ENCODE data around the gene C16orf92.
A peak's percentile ranks its signal among the peaks of the same experiment; 100 is the strongest.
"Not testable (repeated sequence)": the region's sequence is repeated elsewhere in the genome, so short reads cannot be mapped to it uniquely, and the experiment has no call there.

C16orf92 gene

GRCh38 chr16:30005341-30006094, 17.5 kb upstream of the C16orf92 start:
- FAIRE-seq = peak; percentile 82

GRCh38 chr16:30006095-30006473, 16.9 kb upstream of the C16orf92 start:
- no peak for FAIRE-seq

- no peak for FAIRE-seq
Measured at GRCh38 chr16:30006659-30007377, 16.2 kb upstream of the C16orf92 start.

DNA sequence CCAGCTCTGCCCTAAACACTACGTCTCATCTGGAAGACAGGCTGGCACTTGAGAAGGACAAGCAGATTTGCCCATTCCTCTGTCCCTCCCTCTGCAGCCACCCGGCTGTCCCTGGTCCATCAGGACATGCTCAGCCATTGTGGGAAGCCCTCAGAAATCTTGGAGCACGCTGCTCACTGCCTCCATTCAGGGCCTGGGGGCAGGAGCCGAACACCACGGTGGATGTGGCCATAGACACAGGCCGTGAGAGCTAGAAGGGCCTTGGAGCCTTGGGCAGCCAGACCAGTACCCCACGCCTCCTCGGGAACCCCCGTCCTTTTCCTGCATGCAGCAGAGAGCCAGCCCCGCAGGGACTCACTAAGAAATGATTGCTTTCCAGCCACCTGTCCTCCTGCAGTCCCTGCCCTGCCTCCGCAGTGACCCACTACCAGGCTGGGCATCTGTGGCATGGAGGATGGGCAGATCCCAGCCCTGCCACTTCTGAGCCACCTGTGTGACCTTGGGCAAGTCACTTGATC, 15.6 kb upstream of the C16orf92 start:
- FAIRE-seq = no peak

GRCh38 chr16:30009085-30009862, 13.7 kb upstream of the C16orf92 start:
- no peak for FAIRE-seq

GRCh38 chr16:30009990-30010843, 12.8 kb upstream of the C16orf92 start:
- no peak for FAIRE-seq

DNA sequence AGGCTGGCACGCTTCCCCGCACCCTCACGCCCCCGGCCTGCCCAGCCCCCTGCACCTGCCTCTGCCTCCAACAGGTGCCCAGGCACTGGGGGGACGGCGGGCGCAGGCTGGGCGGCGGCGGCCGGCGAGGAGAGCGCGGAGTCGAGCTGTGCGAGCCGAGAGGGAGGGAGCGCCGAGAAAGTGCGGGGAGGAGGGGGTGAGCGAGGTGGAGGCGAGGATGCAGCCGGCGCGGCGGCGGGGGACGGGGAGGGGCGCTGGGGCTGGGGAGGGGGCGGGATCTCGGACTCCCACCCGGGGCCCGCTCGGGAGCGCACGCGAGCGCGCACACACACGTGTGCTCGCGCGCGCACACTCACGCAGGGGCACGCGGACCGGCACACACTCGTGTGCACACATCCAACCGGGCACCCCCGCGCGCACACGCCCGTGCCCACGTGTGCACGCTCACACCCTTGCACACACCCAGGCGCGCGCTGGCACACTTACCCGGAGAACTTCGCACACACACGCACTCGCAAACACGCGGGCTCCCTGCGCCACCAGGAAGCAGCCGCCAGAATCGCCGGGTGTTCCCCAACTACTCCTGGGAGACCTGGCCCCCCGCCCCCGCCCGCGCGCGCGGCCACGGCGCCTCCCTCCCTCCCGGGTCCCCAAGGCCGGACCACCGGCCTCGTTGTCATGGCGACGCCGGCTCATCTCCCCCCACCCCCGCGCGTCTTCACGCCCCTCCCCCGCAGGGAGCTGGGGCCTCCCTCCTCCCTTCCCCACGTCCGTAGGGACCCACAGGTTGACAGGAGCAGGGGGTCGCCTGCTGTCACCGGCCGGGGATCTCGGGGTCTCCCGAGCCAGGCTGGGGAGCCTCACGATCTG, 11.9 kb upstream of the C16orf92 start, which contains the start of gene DOC2A:
Gene DOC2A, minus strand, starts transcription at position 184 of the 870 bp plus-strand sequence. CDS start 805 bp downstream, outside the sequence.
- FAIRE-seq = no peak

DNA sequence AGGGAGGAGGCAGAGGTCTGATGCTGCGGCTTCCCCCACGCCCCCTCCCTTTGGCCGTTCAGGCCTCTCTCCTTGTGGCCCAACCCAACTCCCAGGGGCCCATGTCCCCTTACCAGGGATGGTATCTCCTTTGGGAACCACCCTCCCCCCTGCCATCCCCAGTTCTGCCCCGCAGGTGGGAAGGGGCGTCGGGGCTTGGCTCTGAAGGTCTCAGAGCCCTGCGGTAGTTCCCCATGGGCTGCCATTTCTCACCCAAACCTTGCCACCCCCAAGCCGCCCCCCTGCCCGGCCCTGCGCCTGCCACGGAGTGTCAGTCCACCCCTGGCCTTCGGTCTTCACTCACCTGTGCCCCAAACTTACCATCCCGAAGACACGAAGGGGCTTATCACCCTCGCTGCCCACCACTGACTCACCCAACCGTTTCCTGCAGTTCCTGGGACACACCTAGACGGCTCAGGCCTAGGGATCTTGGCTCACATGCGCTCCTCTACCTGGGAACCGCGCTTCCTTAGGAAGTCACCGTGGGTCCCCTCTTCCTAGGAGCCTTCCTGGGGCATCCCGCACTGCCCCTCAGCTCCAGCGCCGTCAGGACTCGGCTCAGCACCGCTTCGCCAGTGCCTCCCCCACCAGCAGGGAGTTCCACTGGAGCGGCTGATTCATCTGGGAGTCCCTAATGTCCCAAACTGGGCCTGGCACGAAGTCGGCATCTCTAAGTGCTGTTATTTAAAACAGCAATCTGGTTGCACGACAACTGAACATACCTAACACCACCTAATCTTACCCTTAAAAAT, 11.1 kb upstream of the C16orf92 start:
- no peak for FAIRE-seq

DNA sequence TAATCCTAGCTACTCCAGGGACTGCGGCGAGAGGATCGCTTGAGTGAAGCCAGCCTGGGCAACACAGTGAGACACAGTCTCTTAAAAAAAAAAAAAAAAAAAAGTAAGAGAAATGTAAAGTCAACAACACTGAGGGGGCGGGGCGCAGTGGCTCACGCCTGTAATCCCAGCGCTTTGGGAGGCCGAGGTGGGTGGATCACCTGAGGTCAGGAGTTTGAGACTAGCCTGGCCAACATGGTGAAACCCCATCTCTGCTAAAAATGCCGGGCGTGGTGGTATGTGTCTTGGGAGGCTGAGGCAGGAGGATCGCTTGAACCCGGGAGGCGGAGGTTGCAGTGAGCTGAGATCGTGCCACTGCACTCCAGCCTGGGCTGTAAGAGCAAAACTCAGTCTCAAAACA, 10.4 kb upstream of the C16orf92 start:
- FAIRE-seq = not testable (repeated sequence)

GRCh38 chr16:30015450-30015849, 7.5 kb upstream of the C16orf92 start:
- not testable (repeated sequence) for FAIRE-seq

DNA sequence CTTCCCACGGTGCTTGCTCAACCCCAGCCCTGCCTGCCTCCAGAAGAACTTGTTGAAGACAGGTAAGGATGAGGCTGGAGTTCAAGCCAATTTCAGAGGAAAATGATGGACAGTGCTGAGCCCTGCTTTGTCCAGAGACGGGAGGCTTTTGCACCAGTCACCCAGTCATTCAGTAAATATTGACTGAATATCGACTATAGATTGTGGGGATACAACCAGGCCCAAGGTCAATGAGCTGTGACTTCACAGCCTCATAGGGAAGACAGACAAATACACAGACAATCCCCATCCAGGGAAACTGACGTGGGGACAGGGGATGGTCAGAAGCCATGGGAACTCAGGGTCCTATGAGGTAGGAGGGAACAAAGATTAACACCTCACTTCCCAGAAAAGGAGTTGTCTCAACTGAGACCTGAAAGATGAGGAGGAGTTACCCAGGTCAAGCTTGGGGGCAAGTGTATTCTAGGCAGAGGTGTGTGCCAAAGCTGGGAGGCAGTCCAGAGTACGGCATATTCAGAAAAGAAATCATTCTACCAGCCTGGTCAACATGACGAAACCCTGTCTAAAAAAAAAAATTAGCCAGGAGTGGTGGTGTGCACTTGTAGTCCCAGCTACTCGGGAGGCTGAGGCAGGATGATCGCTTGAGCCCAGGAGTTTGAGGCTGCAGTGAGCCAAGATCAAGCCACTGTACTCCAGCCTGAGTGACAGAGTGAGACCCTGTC, 6.3 kb upstream of the C16orf92 start:
- no peak for FAIRE-seq

DNA sequence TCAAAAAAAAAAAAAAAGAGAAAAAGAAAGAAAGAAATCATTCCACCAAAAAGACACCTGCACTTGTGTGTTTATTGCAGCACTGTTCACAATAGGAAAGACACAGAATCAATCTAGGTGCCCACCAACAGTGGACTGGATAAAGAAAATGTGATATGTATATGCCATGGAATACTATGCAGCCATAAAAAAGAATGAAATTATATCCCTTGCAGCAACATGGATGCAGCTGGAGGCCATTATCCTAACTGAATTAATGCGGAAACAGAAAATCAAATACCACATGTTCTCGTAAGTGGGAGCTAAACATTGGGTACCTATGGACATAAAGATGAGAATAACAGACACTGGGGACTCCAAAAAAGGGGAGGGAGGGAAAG, 5.7 kb upstream of the C16orf92 start:
- FAIRE-seq = no peak

- FAIRE-seq = not testable (repeated sequence)
Measured at GRCh38 chr16:30017937-30018336, 5.1 kb upstream of the C16orf92 start.

GRCh38 chr16:30018731-30019158, 4.3 kb upstream of the C16orf92 start:
- FAIRE-seq = no peak

DNA sequence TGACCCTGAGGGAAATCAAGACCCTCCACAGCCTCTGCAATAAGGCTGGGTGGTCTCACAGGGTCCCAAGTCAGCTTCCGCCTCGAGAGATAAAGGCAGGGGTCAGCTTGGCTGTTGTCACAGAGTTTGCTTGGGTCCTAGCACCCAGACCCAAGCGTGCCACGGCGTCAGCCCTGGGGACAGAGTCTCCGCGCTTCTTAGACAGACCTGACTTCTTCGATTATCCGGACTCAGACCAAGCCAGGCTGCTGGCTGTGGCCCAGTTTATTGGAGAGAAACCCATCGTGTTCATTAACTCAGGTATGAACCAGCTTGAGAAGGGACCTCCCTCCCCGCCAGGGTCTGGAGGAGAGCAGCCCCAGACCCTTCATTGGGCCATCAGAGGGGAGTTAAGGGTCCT, 588 bp downstream of the C16orf92 start:
- no peak for FAIRE-seq

DNA sequence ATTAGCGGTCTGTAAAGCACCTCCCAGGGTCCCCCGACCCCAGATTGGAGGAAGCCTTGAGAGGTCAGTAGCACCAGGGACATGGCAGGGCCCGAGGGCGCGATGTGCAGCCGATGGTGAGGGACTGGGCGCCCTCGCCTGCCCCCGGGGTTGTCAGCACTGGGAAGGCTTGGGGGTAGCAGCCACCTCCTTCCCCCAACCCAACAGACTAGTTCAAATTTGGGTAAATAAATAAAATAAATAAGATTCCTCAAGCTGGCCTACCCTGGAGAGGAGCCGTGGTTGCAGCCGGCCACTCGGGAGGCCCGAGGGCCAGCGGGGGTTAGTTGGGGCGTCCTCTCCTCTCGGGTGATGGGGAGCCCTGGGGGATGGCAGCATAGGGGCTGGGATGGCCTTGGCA, 1.5 kb downstream of the C16orf92 start:
- FAIRE-seq = no peak

DNA sequence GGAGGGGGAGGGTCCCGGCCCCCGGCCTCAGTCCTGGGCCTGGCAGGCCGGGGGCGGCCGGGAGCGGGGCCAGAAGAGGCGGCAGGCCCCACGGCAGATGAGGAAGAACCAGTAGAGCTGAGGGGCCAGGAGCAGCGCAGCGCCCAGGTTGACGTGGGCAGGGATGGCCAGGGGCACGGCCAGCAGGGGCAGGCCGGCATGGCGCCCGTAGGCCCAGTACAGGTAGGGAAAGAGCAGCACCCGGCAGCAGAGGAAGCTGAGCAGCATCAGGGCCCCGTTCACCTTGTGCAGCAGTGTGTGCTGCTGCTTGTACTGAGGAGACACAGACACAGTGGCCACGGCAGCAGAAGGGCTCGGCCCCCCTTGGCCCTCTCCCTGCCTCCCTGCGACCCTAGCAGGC, 2.2 kb downstream of the C16orf92 start:
- FAIRE-seq = no peak

GRCh38 chr16:30025574-30025973, 2.6 kb downstream of the C16orf92 start:
- no peak for FAIRE-seq

GRCh38 chr16:30026449-30026848, 3.5 kb downstream of the C16orf92 start:
- FAIRE-seq = no peak
